Activated CD4-positive, alpha-beta T cell treated with anti-CD3 and anti-CD28 coated beads, Interleukin-2, amount 10 ng/mL, durations not matched to agents 24 days and 14 days (primary cell): ENCODE measurements around the gene MBD6. TPM values are rescaled to one million over a fixed set of nuclear protein-coding genes. Genes with fewer than 3 reads are reported as not detected.
"Not testable (repeated sequence)": the region's sequence is repeated elsewhere in the genome, so short reads cannot be mapped to it uniquely, and the experiment has no call there.

Experiments used
- DNase-seq: peaks from one replicate; pipeline ENCODE4 v3.0.0; 2022
- H3K27ac Mint-ChIP-seq: one replicate; pipeline ENCODE4 v1.8.0; 2022; ENCODE audit warnings: mild to moderate bottlenecking, mixed read lengths
- H3K27me3 Mint-ChIP-seq: one replicate; pipeline ENCODE4 v1.8.0; 2022; ENCODE audit warnings: mixed read lengths
- H3K36me3 Mint-ChIP-seq: one replicate; pipeline ENCODE4 v1.8.0; 2022; ENCODE audit warnings: low read depth, mild to moderate bottlenecking, mixed read lengths
- H3K4me1 Mint-ChIP-seq: one replicate; pipeline ENCODE4 v1.8.0; 2021; ENCODE audit warnings: mixed read lengths
- H3K4me3 Mint-ChIP-seq: one replicate; pipeline ENCODE4 v1.8.0; 2022; ENCODE audit warnings: mild to moderate bottlenecking, moderate library complexity, mixed read lengths
- H3K9me3 Mint-ChIP-seq: one replicate; pipeline ENCODE4 v1.8.0; 2021; ENCODE audit warnings: mixed read lengths
- intact Hi-C: fragments of 100-400 bp; cut with micrococcal nuclease; formaldehyde crosslinking; loops from one replicate; pipeline ENCODE4 v1.15.1; 2023
- total RNA-seq: library from RNA; stranded (reverse); gene quantifications from 2 replicates; pipeline ENCODE4 v1.2.3, GENCODE V29; 2022

Gene MBD6
- total RNA-seq, 1 donor from 2014 or later: 67.8 TPM

DNA sequence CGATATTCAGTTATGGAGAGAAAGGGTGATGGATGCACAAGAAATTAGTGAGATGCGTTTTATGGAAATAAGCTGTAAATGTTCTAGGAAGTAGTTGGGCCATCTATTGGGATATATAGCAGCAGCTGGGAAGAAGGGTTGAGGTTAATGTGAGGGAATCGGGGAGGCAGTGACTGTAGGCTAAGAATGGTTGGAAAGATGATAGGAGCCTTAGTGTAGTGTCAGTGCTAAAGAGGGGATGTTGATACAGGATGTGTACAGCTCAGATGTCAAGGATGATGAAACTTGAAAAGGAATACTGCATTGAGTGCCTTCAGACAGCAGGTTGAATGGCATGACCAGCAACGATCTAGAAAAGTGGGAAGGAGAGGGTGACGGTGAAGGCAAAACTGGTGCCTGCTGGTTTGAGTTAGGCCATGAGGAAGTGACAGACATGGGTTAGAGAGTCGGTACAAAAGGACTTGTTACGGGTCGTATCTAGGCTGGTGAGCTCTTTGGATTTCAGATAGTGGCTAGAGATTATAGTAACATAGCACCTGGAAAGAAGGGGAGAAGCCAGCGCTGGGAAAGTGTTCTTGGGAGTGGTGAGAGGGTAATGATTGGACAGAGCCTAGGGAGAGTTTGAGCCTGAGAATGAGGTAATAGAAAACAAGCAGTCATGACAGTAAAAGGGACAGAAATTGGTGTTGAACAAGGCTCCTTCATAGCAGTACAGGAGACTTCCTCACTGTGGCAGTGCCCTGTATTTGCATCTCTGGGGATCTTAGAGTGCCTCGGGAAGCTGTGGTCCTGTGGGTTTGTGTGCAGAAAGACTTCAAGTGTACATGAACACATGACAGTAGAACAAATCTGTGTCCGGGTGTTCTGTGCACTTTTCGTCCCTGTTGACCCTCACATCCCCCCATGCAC lies 25.1 kb upstream of the MBD6 start:
- Mint-ChIP-seq H3K27ac (peak overlapping the region; percentile 31), H3K36me3 (peaks cover 74% of the 10 kb centered on the region), H3K27me3 (no peaks in the 10 kb centered on the region), H3K9me3 (peaks cover 4% of the 10 kb centered on the region), H3K4me1 (peaks cover 13% of the 10 kb centered on the region), H3K4me3 (no peak overlapping the region)
- intact Hi-C loops: no loop called here
- no peak for DNase-seq

DNA sequence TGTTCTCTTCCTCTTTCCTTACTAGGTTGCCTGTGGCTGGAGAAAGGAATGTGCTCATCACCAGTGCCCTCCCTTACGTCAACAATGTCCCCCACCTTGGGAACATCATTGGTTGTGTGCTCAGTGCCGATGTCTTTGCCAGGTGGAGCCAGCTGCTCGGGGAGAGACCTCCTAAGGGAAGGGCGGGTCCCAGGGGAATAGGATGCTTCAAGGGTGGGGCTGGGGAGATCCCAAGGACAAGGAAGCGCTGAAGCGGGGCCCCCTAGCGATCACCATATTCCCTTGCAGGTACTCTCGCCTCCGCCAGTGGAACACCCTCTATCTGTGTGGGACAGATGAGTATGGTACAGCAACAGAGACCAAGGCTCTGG lies 24.5 kb upstream of the MBD6 start:
- no peak overlapping the region for H3K4me3 Mint-ChIP-seq
- peaks cover 72% of the 10 kb centered on the region for H3K36me3 Mint-ChIP-seq
- no peak overlapping the region for H3K27ac Mint-ChIP-seq
- intact Hi-C loops: no loop called here
- H3K4me1 Mint-ChIP-seq: peaks cover 8% of the 10 kb centered on the region
- H3K27me3 Mint-ChIP-seq: no peaks in the 10 kb centered on the region
- DNase-seq: no peak
- H3K9me3 Mint-ChIP-seq: peaks cover 4% of the 10 kb centered on the region

DNA sequence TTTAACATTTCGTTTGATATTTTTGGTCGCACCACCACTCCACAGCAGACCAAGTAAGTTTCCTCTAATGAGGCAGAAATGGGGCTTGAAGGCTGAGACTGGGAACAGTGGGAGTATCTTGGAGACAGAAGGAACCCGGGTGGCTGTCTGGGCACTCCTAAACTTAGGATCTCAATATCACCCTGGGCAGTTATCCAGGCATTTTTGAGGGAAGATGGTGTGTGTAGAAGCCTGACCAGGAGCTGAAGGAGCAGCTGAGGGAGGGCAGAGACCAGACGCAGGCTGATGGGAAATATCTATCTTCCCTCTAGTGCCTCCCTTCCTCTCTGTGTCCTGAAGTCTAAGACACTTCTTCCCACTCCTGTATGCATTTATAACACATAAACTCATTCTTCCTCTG lies 24.1 kb upstream of the MBD6 start:
- intact Hi-C loops: no loop called here
- Mint-ChIP-seq H3K4me3 (no peak overlapping the region), H3K36me3 (peaks cover 77% of the 10 kb centered on the region), H3K4me1 (peaks cover 8% of the 10 kb centered on the region), H3K27ac (no peak overlapping the region), H3K9me3 (peaks cover 4% of the 10 kb centered on the region), H3K27me3 (no peaks in the 10 kb centered on the region)
- DNase-seq: no peak

DNA sequence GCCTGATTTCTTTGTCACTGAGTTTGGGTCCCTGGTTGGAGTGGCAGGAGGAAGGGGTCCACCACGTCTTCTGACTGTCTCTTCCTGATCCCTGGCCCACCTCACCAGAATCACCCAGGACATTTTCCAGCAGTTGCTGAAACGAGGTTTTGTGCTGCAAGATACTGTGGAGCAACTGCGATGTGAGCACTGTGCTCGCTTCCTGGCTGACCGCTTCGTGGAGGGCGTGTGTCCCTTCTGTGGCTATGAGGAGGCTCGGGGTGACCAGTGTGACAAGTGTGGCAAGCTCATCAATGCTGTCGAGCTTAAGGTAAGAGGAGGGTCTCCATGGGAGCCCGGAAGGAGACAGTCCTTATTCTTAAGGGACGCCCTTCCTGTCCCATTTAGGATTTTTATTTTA lies 22.4 kb upstream of the MBD6 start:
- intact Hi-C loops: no loop called here
- no peaks in the 10 kb centered on the region for H3K27me3 Mint-ChIP-seq
- no peak overlapping the region for H3K27ac Mint-ChIP-seq
- no peak overlapping the region for H3K4me3 Mint-ChIP-seq
- peaks cover 8% of the 10 kb centered on the region for H3K4me1 Mint-ChIP-seq
- peaks cover 82% of the 10 kb centered on the region for H3K36me3 Mint-ChIP-seq
- H3K9me3 Mint-ChIP-seq: peaks cover 4% of the 10 kb centered on the region
- DNase-seq: no peak

DNA sequence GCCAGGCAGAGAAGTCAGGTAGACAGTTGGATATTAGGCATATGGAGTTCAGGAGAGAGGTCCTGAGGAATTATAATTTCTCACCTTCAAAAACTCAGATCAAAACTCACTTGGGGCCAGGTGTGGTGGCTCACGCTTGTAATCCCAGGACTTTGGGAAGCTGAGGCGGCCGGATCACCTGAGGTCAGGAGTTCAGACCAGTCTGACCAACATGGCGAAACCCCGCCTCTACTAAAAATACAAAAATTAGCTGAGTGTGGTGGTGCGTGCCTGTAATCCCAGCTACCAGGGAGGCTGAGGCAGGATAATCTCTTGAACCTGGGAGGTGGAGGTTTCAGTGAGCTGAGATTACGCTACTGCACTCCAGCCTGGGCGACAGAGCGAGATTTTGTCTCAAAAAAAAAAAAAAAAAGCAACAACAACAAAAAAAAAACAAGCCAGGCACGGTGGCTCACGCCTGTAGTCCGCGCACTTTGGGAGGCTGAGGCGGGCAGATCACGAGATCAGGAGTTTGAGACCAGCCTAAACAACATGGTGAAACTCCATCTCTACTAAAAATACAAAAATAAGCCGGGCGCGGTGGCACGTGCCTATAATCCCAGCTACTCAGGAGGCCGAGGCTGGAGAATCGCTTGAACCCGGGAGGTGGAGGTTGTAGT lies 20.2 kb upstream of the MBD6 start:
- DNase-seq, H3K27ac Mint-ChIP-seq, intact Hi-C loops, H3K9me3 Mint-ChIP-seq, H3K4me1 Mint-ChIP-seq, H3K27me3 Mint-ChIP-seq, H3K4me3 Mint-ChIP-seq: not testable (repeated sequence)
- peaks cover 74% of the 10 kb centered on the region for H3K36me3 Mint-ChIP-seq

DNA sequence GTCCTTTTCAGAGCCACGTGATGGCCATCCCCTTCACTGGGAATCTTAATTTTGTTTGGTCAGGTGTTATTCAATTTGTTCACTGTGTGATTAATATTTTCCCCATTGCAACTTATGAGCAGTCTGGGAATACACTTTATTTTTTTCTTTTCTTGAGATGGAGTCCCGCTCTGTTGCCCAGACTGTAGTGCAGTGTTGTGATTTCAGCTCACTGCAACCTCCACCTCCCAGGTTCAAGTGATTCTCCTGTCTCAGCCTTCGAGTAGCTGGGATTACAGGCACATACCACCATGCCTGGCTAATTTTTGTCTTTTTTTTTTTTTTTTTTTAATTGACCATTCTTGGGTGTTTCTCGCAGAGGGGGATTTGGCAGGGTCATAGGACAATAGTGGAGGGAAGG lies 16.1 kb upstream of the MBD6 start:
- H3K4me3 Mint-ChIP-seq, intact Hi-C loops, H3K27ac Mint-ChIP-seq, DNase-seq, H3K27me3 Mint-ChIP-seq, H3K4me1 Mint-ChIP-seq, H3K9me3 Mint-ChIP-seq: not testable (repeated sequence)
- peaks cover 62% of the 10 kb centered on the region for H3K36me3 Mint-ChIP-seq

DNA sequence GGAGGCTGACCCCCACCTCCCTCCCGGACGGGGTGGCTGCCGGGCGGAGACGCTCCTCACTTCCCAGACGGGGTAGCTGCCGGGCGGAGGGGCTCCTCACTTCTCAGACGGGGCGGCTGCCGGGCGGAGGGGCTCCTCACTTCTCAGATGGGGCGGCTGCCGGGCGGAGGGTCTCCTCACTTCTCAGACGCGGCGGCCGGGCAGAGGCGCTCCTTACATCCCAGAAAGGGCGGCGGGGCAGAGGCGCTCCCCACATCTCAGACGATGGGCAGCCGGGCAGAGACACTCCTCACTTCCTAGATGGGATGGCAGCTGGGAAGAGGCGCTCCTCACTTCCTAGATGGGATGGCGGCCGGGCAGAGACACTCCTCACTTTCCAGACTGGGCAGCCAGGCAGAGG lies 14.8 kb upstream of the MBD6 start:
- H3K27me3 Mint-ChIP-seq, H3K9me3 Mint-ChIP-seq, H3K4me3 Mint-ChIP-seq, H3K27ac Mint-ChIP-seq, DNase-seq, H3K4me1 Mint-ChIP-seq, intact Hi-C loops: not testable (repeated sequence)
- peaks cover 66% of the 10 kb centered on the region for H3K36me3 Mint-ChIP-seq

DNA sequence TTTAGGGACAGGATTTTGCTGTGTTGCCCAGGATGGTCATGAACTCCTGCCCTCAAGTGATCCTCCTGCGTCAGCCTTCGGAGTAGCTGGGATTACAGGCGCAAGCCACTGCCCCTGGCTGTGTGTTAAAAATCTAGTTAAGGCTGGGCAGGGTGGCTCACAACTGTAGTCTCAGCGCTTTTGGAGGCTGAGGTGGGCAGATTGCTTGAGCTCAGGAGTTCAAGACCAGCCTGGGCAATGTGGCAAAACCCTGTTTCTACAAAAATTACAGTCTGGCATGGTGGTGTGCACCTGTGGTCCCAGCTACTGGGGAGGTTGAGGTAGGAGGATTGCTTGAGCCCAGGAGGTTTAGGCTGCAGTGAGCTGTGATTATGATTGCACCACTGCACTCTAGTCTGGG lies 11.5 kb upstream of the MBD6 start:
- Mint-ChIP-seq H3K4me3 (no peak overlapping the region), H3K27me3 (no peaks in the 10 kb centered on the region), H3K9me3 (no peaks in the 10 kb centered on the region), H3K36me3 (peaks cover 68% of the 10 kb centered on the region), H3K4me1 (peaks cover 6% of the 10 kb centered on the region), H3K27ac (no peak overlapping the region)
- intact Hi-C loops: no loop called here
- no peak for DNase-seq

DNA sequence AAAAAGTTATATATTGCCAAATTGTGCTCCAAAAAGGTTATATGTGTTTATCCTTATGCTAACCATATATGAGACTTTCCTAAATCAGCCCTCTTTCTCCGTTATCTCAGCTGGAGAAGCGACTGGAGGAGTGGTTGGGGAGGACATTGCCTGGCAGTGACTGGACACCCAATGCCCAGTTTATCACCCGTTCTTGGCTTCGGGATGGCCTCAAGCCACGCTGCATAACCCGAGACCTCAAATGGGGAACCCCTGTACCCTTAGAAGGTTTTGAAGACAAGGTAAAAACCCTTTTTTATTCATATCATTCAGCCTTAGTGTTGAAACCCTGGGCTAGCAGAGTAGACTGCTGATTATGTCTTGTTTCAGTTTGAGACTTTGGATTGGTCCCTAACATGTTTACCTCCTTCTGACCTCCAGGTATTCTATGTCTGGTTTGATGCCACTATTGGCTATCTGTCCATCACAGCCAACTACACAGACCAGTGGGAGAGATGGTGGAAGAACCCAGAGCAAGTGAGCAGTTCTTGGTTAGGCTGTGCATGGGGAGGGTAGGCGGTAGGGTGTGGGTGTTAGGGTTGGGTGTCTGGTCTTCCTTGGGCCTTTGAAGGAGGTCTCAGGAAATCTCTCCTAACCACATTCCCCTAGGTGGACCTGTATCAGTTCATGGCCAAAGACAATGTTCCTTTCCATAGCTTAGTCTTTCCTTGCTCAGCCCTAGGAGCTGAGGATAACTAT lies 10.9 kb upstream of the MBD6 start:
- H3K27me3 Mint-ChIP-seq: no peaks in the 10 kb centered on the region
- intact Hi-C loops: no loop called here
- H3K4me1 Mint-ChIP-seq: peaks cover 7% of the 10 kb centered on the region
- DNase-seq: no peak
- H3K36me3 Mint-ChIP-seq: peaks cover 71% of the 10 kb centered on the region
- no peak overlapping the region for H3K4me3 Mint-ChIP-seq
- no peaks in the 10 kb centered on the region for H3K9me3 Mint-ChIP-seq
- peak overlapping the region; percentile 26 for H3K27ac Mint-ChIP-seq

DNA sequence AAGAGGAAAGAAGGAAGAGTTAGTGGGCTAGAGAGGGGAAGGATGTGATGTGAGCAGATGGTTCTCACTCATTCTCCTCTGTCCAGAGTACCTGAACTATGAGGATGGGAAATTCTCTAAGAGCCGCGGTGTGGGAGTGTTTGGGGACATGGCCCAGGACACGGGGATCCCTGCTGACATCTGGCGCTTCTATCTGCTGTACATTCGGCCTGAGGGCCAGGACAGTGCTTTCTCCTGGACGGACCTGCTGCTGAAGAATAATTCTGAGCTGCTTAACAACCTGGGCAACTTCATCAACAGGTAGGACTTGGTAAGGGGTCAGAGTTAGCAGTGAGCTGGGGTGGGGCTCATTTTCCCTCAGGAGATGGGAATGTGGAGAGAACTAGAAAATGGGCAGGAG lies 10.0 kb upstream of the MBD6 start:
- intact Hi-C loops: no loop called here
- no peaks in the 10 kb centered on the region for H3K9me3 Mint-ChIP-seq
- DNase-seq: no peak
- H3K27ac Mint-ChIP-seq: peak overlapping the region; percentile 52
- H3K27me3 Mint-ChIP-seq: no peaks in the 10 kb centered on the region
- H3K36me3 Mint-ChIP-seq: peaks cover 80% of the 10 kb centered on the region
- no peak overlapping the region for H3K4me3 Mint-ChIP-seq
- H3K4me1 Mint-ChIP-seq: peaks cover 12% of the 10 kb centered on the region

DNA sequence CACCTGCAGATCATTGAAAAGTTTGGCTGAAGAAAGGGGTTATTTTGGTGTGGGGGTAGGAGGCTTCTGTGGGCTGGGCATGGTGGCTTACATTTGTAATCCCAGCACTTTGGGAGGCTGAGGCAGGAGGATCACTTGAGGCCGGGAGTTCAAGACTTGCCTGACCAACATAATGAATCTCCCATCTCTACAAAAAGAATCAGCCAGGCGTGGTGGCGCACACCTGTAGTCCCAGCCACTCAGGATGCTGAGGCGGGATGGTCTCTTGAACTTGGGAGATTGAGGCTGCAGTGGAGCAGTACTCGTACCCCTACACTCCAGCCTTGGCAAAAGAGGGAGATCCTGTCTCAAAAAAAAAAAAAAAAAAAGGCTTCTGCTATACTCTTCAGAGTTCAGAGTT lies 9.4 kb upstream of the MBD6 start:
- H3K9me3 Mint-ChIP-seq: no peaks in the 10 kb centered on the region
- no peaks in the 10 kb centered on the region for H3K27me3 Mint-ChIP-seq
- H3K27ac Mint-ChIP-seq: no peak overlapping the region
- peaks cover 82% of the 10 kb centered on the region for H3K36me3 Mint-ChIP-seq
- DNase-seq: no peak
- intact Hi-C loops: no loop called here
- H3K4me3 Mint-ChIP-seq: no peak overlapping the region
- peaks cover 15% of the 10 kb centered on the region for H3K4me1 Mint-ChIP-seq

DNA sequence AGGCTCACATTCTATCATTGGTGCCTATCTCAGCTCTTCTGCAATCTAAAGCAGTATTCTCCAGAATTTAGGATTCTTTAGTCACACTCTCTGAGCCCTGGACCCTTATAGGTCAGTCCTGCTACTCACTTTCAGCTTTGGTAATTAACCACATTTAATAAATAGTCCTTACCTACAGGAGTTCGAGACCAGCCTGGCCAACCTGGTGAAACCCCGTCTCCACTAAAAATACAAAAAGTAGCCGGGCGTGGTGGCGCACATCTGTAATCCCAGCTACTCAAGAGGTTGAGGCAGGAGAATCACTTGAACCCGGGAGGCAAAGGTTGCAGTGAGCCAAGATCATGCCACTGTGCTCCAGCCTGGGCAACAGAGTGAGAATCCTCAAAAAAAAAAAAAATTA lies 8.9 kb upstream of the MBD6 start:
- Mint-ChIP-seq H3K4me1 (peaks cover 19% of the 10 kb centered on the region), H3K36me3 (peaks cover 82% of the 10 kb centered on the region)
- H3K27ac Mint-ChIP-seq, H3K9me3 Mint-ChIP-seq, H3K27me3 Mint-ChIP-seq, DNase-seq, H3K4me3 Mint-ChIP-seq, intact Hi-C loops: not testable (repeated sequence)

DNA sequence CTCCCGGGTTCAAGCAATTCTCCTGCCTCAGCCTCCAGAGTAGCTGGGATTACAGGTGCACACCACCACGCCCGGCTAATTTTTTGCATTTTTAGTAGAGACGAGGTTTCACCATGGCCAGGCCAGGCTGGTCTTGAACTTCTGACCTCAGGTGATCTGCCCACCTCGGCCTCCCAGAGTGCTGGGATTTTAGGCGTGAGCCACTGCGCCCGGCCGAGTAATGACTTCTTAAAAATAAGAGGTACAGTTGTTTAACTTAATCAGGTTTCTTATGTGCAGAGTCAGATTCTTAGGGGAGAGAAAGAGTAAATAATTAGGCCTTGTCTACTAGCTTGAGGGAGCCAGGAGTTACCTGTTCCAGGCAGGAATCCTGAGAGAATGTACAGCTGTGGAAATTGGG lies 8.4 kb upstream of the MBD6 start:
- H3K4me3 Mint-ChIP-seq, H3K27me3 Mint-ChIP-seq, DNase-seq, H3K9me3 Mint-ChIP-seq, H3K27ac Mint-ChIP-seq, intact Hi-C loops: not testable (repeated sequence)
- Mint-ChIP-seq H3K36me3 (peaks cover 84% of the 10 kb centered on the region), H3K4me1 (peaks cover 25% of the 10 kb centered on the region)
